ENCODE measurements around the gene ALAD.
"Not testable (repeated sequence)": the region's sequence is repeated elsewhere in the genome, so short reads cannot be mapped to it uniquely, and the experiment has no call there.

The ALAD gene

DNA sequence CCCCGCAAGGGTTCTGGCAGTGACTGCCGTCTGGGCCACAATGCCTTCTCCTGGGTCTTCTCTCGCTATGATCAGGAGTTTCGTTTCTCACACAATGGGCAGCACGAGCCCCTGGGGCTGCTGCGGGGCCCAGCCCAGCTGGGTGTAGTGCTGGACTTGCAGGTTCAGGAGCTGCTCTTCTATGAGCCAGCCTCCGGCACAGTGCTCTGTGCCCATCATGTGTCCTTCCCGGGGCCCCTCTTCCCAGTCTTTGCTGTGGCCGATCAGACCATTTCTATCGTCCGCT, 31.3 kb downstream of the ALAD start:
- TF ChIP-seq, protein P1, sequence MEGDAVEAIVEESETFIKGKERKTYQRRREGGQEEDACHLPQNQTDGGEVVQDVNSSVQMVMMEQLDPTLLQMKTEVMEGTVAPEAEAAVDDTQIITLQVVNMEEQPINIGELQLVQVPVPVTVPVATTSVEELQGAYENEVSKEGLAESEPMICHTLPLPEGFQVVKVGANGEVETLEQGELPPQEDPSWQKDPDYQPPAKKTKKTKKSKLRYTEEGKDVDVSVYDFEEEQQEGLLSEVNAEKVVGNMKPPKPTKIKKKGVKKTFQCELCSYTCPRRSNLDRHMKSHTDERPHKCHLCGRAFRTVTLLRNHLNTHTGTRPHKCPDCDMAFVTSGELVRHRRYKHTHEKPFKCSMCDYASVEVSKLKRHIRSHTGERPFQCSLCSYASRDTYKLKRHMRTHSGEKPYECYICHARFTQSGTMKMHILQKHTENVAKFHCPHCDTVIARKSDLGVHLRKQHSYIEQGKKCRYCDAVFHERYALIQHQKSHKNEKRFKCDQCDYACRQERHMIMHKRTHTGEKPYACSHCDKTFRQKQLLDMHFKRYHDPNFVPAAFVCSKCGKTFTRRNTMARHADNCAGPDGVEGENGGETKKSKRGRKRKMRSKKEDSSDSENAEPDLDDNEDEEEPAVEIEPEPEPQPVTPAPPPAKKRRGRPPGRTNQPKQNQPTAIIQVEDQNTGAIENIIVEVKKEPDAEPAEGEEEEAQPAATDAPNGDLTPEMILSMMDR (conservative IDR thresholded peaks at IDR 0.05; ENCODE audit: low read depth, low read length), result no peak
- no peak for DNase-seq (ENCODE audit: low read depth)
- no peak overlapping the region for H3K4me3 ChIP-seq (ENCODE audit: low read depth, low read length)

DNA sequence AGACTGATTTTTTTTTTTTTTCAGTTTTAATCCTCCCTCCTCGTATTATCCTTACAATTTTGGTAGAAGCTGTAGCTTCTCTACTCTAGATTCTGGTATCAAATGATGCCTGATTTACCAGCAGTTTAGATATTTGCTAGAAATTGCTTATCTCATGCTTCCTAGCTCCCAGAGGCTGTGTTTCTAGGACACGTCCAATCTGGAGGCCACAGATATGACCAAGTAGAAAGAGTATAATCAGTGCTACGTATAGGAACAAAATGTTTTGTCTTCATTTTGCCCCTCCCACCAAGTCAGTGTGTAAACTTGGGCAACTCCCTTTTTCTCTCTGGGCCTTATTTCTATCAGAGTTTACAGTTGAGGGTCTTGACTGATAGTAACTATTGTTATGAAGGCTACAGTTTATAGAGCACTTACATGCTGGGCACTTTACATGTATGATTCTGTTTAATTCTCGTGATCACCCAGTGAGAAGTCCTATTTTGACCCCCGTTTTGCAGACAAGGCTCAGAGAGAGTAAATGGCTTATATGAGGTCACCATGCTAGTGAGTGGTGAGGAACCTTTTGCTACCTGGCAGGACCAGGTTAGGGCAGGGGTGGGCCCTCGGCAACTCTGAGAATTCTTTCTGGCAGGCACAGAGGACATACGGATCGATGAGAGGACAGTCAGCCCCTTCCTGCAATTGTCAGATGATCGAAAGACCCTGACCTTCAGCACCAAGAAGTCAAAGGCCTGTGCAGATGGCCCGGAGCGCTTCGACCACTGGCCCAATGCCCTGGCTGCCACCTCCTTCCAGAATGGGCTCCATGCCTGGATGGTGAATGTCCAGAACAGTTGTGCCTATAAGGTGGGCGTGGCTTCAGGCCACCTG, 31.9 kb downstream of the ALAD start:
- no peak for DNase-seq (ENCODE audit: low read depth)
- no peak overlapping the region for H3K4me3 ChIP-seq (ENCODE audit: low read depth, low read length)
- TF ChIP-seq, protein P1 (conservative IDR thresholded peaks at IDR 0.05; ENCODE audit: low read depth, low read length), result no peak

DNA sequence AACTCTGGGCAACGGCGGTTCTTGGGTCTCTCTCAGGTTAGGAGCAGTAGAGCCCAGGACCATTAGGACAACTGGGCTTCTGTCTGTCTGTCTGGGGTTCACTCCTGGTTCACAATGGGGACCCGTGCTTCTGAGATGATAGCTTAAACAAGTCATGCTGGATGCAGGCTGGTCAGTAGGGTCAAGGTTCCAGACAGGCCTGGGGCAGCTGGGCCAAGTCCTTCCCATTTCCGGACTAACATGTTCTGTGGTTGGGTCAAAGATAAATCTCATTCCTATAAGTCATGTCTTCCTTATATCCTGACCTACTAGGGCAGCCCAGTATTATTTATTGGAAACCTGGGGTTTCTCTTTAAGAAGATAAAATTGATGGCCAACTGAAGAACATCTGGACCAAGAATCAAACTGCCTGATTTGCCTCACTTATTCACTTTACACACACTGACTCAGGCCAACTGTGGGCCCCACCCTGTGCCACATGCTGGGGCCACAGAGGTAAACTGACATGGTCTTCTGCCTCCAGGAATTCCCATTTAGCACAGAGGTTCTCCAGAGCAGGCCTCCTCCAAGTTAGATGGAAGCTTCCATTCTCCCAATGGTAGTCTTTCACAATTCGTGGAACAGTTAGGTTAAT, 32.6 kb downstream of the ALAD start:
- H3K4me3 ChIP-seq (ENCODE audit: low read depth, low read length), result no peak overlapping the region
- TF ChIP-seq, protein P1 (conservative IDR thresholded peaks at IDR 0.05; ENCODE audit: low read depth, low read length), result no peak
- no peak for DNase-seq (ENCODE audit: low read depth)

- not testable (repeated sequence) for DNase-seq (ENCODE audit: low read depth); H3K4me3 ChIP-seq (ENCODE audit: low read depth, low read length)
Measured at GRCh38 chr9:113365652-113366051, 35.4 kb downstream of the ALAD start.

GRCh38 chr9:113364951-113365350, 36.1 kb downstream of the ALAD start:
- H3K4me3 ChIP-seq (ENCODE audit: low read depth, low read length), result no peak overlapping the region
- no peak for DNase-seq (ENCODE audit: low read depth)
- TF ChIP-seq, protein P1 (conservative IDR thresholded peaks at IDR 0.05; ENCODE audit: low read depth, low read length), result no peak

DNA sequence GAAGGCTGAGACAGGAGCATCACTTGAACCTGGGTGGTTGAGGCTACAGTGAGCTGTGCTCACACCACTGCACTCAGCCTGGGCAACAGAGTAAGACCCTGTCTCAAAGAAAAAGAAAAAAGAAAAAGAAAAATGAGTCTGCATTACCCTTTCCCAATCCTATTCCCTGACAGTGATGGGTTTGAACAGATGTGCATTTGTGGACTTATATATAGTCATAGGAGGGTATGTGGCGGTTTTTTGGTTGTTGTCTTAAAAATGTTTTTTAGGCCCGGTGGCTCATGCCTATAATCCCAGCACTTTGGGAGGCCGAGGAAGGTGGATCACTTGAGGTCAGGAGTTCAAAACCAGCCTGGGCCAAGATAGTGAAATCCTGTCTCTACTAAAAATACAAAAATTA, 37.7 kb downstream of the ALAD start:
- DNase-seq (ENCODE audit: low read depth), result no peak
- H3K4me3 ChIP-seq (ENCODE audit: low read depth, low read length), result no peak overlapping the region
- TF ChIP-seq, protein P1 (conservative IDR thresholded peaks at IDR 0.05; ENCODE audit: low read depth, low read length), result no peak

- peak; percentile 45 for DNase-seq (ENCODE audit: low read depth)
- TF ChIP-seq, protein P1 (conservative IDR thresholded peaks at IDR 0.05; ENCODE audit: low read depth, low read length), result no peak
- H3K4me3 ChIP-seq (ENCODE audit: low read depth, low read length), result no peak overlapping the region
Measured at GRCh38 chr9:113361304-113362018, 39.6 kb downstream of the ALAD start.
